OCI-LY3 (cell line): ENCODE measurements around the gene SPIN1.

Experiments
- CTCF ChIP-seq: fragments of 200-600, 300-600 bp; sonication (generic); IDR thresholded peaks from 2 replicates; pipeline ENCODE4 v1.5.1; 2014; ENCODE audit warnings: antibody characterized with exemption, low read length, low read depth
- EZH2phosphoT487 ChIP-seq: fragments of 200-600 bp; shearing (Covaris generic); IDR thresholded peaks from 2 replicates; pipeline ENCODE4 v1.6.1; 2018; ENCODE audit warnings: antibody characterized with exemption, mixed run types, low read depth

GRCh38 chr9:88476491-88477271, 88.4 kb downstream of the SPIN1 start:
- TF ChIP-seq CTCF (no peak), EZH2phosphoT487 (no peak)
